NCI-H128 (cell line): ENCODE results near the gene ESYT1.
"Not testable (repeated sequence)": the region's sequence is repeated elsewhere in the genome, so short reads cannot be mapped to it uniquely, and the experiment has no call there.

Source experiments
- DNase-seq: peaks from one replicate; lab custom pipeline; 2025; ENCODE audit not compliant: unreplicated experiment; lab: John Stamatoyannopoulos, UW

Gene ESYT1

DNA sequence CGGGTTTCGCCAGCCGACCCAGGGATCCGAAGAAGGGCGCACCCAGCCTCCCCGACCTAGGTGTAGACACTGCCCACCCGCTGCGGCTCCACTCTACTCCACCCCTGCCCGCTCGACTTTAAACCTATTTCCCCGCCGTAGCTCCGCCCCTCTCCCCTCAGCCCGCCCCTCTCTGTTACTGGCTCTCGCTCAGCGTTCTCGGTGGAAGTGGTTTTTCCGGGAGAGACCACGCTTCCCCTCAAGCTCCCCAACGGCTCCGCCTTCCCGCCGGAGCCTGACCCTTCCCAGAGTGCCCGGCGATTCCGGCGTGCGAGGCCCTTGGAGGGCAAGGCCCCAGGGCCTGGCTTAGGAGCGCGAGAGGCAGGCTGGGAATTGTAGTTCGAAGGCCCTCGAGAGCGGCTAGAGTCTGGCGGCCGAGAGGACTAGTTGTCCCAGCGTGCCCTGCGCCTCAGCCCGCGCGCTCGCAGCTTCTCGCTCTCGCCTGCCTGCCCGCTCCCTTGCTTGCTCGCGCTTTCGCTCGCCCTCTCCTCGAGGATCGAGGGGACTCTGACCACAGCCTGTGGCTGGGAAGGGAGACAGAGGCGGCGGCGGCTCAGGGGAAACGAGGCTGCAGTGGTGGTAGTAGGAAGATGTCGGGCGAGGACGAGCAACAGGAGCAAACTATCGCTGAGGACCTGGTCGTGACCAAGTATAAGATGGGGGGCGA, 23.8 kb upstream of the ESYT1 start, which contains the start of gene PA2G4:
Gene PA2G4, plus strand, starts transcription at position 451 of the 706 bp plus-strand sequence. Its CDS starts 179 bp downstream, at position 630.
- DNase-seq, result peak; percentile 98

DNA sequence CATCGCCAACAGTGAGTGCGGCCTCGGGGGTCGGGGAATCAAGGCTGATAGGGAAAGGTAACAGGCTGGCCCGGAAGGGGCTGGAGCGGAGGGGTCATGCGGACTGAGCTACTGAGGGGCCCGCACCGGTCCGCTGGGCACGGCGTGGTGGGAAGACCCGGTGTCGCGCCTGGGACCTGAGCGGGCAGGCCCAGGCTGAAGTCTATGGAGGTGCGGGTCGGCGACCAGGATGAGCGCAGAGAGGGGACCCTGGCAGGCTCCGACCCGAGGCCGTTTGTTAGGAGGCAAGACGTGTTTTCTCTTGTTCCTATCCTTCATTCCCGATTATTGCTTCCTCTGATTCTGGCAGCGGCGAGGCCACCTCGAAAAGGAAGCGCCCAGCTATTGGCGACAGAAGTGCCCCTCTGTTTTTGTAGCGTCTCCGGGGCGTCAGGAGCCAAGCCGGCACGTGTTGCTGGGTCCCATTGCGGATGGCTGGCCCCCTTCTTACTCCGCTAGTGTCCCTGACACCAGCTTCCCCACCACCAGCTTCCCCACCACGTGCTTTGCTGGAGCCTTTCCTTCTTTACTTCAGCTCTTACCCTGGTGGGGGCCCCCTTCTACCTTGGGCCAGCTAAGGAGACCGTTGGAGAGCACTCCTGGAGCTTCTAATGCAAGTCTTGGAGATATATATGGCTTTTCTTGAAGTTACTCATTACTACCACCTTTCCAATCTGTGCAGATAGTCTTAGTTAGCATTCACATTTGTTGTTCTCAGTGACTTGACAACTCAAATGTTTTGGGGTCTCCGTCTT, 23.1 kb upstream of the ESYT1 start:
- DNase-seq, result no peak

DNA sequence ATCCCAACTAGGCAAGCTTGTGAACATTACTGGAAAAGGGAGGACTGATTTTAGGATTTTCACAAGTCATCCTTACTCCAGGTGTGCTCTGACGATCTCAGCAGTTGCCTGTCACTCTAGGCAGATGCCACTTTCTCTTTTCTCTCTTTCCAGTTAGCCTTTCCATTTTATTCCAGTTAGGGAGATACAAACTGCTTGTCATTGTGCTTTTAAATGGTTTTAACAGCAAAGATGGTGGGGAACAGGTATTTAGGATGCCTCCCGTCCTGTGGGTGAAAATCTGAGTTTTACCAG, 22.5 kb upstream of the ESYT1 start:
- DNase-seq, result no peak

DNA sequence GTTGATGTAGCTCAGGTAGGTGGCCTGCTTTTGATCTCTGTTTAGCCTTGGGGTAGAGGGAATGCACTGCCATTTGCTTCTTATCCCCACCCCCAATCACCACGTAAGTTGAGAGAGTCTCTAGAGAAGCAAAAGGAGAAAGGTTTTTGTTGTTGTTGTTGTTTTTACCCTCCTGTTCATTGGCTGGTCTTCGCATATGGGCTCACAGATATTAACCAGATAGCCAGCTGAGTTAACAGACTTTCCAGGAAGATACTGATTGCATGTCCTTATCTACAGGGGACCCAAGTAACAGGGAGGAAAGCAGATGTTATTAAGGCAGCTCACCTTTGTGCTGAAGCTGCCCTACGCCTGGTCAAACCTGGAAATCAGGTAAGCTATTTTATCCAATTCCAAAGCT, 20.8 kb upstream of the ESYT1 start:
- no peak for DNase-seq

DNA sequence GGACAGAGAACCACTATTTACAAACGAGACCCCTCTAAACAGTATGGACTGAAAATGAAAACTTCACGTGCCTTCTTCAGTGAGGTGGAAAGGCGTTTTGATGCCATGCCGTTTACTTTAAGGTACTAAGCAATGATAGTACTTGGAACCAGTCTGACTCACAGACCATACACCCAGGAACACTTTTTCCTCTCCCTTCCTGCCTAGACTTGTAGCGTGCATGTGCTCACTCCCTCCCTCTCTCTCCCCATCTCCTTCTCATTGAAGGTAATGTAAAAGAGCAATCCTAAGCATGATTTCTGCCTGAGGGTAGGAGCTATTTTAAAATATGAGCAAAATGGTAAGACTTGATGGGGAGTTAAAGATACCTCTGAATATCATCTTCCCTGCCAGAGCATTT, 17.5 kb upstream of the ESYT1 start:
- DNase-seq, result no peak

DNA sequence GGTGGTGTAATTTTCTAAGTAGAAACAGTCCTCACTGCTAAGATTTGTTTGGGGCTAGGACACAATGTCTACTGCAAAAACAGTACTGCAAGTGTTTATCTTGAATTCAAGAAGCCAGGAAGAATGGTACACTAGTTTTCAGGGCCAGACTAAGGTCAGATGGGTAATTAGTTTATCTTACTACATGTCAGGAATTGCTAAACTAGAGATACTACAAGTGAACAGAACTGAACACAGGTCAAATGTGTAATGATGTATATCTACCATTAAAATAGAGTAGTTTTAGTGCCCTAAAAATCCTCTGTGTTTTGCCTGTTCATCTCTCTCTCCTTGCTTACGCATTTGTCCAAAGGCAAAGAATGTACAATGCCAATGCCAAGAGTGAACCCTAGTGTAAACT, 14.0 kb upstream of the ESYT1 start:
- no peak for DNase-seq

DNA sequence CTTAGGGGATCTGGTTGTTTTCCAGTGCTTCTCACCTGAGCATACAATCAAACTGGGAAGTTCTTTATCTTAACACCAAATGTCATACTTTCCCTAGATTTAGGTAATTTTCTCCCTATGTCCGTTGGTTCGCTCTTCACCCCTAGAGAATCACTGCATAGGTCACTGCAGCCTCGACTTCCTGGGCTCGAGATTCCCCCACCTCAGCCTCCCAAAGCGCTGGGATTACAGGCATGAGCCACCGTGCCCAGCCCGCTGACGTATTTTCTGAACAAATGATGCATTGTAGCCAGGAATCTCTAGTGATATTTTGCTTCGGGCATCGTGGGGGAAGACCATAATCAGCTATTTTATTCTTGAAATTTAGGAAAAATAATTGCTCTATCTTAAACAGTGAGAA, 12.7 kb upstream of the ESYT1 start:
- no peak for DNase-seq

DNA sequence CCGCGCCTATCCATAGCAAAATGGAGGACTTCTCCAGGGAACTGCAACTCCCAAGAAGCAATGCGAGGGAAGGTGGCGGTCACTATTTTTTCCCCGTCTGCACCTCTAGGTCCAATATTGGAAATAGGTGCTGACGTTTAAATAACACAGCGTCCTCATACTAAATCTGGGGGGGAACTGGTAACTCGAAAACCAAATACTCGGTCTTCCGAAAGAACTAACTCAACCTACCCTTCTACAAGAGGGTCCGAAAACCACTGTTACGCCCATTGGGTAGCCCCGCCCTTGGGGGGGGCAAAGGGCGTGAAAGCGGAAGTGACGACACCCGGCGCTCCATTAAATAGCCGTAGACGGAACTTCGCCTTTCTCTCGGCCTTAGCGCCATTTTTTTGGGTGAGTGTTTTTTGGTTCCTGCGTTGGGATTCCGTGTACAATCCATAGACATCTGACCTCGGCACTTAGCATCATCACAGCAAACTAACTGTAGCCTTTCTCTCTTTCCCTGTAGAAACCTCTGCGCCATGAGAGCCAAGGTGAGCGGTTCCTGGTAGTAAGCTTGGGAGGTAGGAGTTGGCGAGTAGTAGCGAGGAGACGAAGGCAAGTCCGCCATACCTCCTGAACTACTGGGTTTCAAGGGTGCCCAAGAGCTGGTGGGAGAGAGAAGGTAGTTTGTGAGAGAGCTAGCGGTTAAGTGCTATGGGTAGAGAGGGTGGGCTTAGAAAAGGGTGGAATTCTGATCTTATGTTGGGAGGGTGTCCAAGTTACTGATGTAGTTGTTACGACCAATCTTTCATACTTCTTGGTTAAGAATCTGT, 11.6 kb upstream of the ESYT1 start, which contains the start of gene RPL41:
Gene RPL41, plus strand, starts transcription at position 367 of the 815 bp plus-strand sequence.
- peak; percentile 94 for DNase-seq

DNA sequence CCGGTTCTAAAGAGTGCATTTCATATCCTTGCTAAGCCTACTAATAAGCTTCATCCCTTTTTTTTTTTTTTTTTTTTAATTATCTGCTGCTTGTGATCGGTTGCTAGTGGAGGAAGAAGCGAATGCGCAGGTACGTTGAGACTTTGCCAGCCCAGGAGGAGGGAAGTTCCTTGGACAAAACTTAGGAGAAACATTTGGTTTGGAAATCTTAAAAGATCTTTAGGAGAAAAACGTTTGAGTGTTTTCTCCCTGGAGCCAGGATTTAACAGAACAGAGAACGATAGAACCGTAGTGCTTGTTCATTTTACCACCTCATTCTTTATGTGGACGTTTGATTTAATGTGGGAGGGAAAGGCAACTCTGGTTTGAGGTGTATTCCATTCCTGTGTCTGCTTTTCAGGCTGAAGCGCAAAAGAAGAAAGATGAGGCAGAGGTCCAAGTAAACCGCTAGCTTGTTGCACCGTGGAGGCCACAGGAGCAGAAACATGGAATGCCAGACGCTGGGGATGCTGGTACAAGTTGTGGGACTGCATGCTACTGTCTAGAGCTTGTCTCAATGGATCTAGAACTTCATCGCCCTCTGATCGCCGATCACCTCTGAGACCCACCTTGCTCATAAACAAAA, 10.9 kb upstream of the ESYT1 start:
- not testable (repeated sequence) for DNase-seq

DNA sequence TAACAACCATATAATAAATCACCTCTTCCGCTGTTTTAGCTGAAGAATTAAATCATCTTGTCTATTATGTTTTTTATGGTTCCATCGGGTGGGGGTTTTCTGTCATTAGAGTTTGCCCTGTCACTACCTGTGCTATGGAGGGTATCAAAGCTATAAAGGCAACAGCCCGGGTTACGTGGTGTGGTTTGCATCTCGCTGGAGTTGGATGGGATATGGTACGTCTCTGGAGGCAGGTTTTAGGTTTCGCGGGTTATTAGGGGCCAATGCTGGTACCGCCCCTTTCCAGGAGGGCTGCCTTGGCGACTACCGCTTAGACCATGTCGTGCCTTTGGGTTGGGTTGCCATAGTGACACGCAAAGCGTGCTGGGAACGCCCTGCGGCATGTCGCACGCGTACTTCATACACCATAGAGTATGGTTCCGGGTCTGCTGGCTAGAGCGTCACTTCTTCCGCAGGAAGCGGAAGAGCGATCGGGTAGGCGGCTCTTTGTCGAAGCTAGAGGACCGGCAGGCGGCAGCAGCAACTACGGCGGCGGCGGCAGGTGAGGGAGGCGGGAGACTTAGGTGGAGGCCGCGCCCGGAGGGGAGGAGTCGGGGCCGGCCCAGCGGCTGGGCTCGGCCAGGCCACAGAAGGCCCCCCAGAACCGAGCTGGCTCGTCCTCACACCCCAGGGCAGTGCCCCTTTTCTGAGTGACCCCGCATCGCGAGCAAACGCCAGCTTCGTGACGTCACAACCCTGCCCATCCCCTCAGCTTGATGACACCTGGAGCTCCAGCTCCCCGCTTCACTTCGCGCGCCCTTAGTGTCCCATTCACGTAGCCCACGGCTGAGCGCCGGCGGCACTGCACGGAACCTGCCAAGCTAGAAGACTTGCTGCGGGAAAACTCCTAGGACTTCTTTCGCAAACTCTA, 10.0 kb upstream of the ESYT1 start, which contains the start of gene ZC3H10:
Gene ZC3H10, plus strand, starts transcription at position 489 of the 910 bp plus-strand sequence. CDS start 2,297 bp downstream, outside the sequence.
- peak; percentile 99 for DNase-seq

DNA sequence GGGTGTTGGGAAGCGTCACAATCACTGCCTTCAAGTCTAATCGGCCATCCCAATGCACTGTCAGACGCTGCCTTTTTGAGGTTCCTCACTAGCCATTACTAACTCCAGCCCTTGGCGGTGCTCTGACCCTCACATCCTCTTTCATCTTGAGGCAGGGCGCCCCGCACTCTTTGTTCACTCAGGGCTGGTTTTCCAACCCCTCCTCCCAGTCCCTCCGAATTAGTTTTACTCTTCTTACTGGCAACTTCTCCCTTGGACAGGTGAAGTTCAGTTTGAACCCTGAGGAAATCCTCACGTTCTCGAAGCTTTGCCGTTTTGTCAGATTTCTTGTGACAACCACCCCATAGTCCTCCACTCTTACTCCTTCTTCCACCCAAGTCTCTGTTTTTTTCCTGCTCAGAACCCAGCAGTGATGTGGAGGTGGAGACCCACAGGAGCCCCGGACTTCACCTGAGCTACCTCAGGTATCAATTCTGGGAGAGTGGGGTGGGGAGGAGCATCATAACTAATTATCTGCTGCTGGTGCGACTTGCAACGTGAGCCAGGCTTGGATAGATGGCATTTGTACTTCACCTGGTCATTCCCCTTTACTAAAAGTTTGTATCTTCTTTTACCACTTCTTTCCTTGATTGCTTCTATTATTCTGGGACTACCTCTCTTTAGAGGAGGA, 9.2 kb upstream of the ESYT1 start:
- no peak for DNase-seq

DNA sequence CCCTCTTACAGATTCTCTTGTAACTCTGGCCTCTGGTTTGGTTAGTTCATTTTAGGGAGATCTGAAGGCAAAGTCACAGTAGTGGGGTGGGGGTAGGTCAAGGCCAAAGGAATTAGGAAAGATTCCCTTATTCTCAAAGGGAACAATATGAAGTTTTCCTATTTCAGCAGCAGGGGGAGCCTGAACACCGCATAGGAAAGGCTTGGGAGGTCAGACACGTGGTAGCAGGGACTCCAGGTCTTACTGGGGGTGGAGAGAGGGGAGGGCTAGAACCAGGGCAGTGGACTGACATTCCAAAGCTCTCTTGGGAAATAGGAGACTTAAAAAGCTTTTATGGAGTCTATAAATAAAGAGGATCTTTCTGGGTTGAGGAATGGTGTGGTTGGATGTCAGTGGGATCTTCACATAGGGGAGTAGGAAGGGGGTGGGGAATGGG, 8.7 kb upstream of the ESYT1 start:
- DNase-seq, result peak; percentile 71

DNA sequence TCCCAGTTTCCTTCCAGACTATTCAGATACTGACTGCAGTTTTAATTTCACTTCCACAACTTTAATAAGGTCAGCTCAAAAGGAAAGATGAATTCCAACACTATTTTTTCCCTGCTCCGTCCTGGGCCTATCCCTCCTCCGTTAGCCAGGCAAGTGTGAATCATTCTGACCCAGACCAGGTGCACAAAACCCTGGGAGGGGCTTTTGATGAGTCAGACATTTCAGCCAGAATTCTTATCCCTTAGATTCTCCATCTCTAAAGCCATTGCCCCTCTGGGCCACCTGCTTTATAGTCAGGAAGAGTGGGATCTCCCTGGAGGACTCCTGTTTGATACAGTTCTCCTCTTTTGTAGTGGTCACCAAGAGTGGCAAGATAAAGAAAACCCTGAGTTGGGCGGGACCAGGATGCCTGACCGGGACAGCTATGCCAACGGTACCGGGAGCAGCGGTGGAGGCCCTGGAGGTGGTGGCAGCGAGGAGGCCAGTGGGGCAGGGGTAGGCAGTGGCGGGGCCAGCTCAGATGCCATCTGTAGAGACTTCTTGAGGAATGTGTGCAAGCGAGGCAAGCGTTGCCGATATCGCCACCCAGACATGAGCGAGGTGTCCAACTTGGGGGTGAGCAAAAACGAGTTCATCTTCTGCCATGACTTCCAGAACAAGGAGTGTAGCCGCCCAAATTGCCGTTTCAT, 7.8 kb upstream of the ESYT1 start:
- DNase-seq, result no peak

DNA sequence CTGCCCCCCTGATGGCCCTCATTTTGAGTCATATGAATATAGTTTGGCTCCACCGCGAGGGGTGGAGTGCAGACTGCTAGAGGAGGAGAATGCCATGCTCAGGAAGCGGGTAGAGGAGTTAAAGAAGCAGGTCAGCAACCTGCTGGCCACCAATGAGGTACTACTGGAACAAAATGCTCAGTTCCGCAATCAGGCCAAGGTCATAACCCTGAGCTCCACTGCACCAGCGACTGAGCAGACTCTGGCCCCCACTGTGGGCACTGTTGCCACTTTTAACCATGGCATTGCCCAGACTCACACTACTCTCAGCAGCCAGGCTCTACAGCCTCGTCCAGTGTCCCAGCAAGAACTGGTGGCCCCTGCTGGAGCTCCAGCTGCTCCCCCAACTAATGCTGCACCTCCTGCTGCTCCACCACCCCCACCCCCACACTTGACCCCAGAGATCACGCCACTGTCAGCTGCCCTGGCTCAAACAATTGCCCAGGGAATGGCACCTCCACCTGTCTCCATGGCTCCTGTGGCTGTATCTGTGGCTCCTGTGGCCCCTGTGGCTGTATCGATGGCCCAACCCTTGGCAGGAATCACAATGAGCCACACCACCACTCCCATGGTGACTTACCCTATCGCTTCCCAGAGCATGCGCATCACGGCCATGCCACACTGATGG, 6.7 kb upstream of the ESYT1 start:
- no peak for DNase-seq

DNA sequence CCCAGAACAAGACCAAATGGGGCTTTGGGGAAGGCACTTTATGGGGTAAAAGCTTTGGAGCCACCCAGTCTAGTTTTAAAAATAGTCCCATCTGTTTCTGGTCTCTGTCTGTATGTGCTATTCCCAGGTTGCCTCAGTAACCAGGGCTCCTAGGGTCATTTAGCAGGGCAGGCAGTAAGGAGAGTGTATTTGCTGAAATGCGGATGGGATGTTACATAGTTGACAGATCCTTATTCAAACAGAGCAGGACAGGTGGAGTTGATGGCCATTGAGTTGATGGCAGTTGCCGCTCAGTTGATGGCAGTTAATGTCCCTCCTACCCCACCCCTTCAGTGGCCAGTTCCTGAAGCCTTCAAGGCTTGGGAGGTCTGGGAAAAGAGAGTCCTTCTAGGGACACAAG, 5.4 kb upstream of the ESYT1 start:
- no peak for DNase-seq

DNA sequence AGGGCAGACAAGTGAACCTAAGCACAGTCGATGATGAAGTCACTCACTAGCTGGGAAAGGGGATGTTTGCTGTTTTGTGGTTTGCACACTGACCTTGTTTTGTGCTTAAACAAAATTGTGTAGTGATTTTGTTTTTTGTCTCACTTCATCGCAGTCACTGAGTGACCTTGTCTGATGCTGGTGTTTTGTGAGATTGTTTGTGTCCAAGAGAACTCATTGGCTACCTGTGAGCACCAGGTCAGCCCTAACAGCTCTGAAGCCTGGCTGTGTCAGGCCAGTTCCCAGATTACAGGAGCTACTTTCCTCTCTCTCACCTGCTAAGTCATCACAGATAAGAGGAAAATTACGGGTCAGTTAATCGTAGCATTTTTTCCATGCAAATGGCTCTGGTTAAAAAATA, 3.9 kb upstream of the ESYT1 start:
- no peak for DNase-seq

DNA sequence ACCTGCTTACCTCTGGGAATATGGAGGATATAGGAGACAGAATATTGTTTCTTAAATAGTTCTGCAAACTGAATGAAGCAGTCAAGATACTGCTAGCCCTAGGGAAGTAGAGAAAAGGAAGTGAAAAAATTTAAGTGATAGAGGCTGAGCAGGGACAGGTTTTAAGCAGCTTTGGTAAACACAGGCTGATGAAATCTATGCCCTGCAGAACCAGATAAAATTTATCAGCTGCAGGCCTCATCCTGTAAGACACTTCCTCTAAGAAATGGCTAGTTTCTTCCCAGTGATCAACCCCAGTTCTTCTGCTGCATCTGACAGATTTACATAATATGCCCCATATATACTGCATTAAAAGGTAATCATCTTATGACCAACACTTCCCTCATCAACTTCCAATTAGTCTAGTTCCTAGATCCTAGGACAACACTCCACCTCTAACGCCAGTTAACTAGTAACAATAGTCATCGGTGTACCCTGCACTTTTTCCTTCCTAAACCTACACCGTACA, 1.3 kb upstream of the ESYT1 start:
- DNase-seq, result no peak

DNA sequence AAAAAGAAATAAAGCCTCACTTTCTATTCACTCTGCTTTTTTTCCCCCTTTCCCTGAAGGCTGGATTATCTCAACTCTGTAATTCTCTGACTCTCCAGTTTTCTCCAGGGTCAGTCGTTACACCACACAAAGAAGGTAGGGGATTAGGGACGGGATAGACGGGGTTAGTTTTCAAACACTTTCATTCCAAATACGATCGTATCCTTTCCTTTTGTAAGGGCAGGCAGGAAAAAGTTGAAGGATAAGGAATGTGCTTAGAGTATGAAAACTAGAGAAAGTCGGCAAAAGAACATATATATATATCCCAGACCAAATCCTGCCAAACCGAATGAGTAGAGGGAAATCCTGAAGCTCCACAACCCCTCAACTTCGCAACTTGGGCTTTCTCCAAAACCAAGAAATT, 581 bp upstream of the ESYT1 start:
- no peak for DNase-seq
